Endothelial cell (in vitro differentiated cells): ENCODE data around the gene TMEM242. TPM values are rescaled to one million over a fixed set of nuclear protein-coding genes. Genes with fewer than 3 reads are reported as not detected.

Experiments
- DNase-seq: peaks from one replicate; pipeline ENCODE4 v3.0.0; 2021; ENCODE audit warnings: low spot score
- H3K27ac Mint-ChIP-seq: one replicate; pipeline ENCODE4 v1.8.0; 2021; ENCODE audit warnings: mixed read lengths, inconsistent platforms; ENCODE audit not compliant: unreplicated experiment
- H3K27me3 Mint-ChIP-seq: one replicate; pipeline ENCODE4 v1.8.0; 2021; ENCODE audit warnings: mild to moderate bottlenecking, moderate library complexity, mixed read lengths, inconsistent platforms; ENCODE audit not compliant: unreplicated experiment
- H3K36me3 Mint-ChIP-seq: one replicate; pipeline ENCODE4 v1.8.0; 2021; ENCODE audit warnings: mild to moderate bottlenecking, low read depth, mixed read lengths, inconsistent platforms; ENCODE audit not compliant: unreplicated experiment
- H3K4me1 Mint-ChIP-seq: one replicate; pipeline ENCODE4 v1.8.0; 2021; ENCODE audit warnings: mild to moderate bottlenecking, mixed read lengths, inconsistent platforms; ENCODE audit not compliant: unreplicated experiment
- H3K4me3 Mint-ChIP-seq: one replicate; pipeline ENCODE4 v1.8.0; 2021; ENCODE audit warnings: mild to moderate bottlenecking, mixed read lengths, inconsistent platforms; ENCODE audit not compliant: unreplicated experiment
- H3K9me3 Mint-ChIP-seq: one replicate; pipeline ENCODE4 v1.8.0; 2021; ENCODE audit warnings: mixed read lengths, inconsistent platforms; ENCODE audit not compliant: unreplicated experiment
- CTCF ChIP-seq: fragments of 200-600 bp; sonication (generic); IDR thresholded peaks from one replicate; pipeline ENCODE4 v1.5.0; 2021; ENCODE audit warnings: antibody characterized with exemption; ENCODE audit not compliant: unreplicated experiment
- total RNA-seq: library from RNA; stranded (reverse); fragmentation: NEBNext Ultra II Directional; extraction: Animal tissue kit (Norgen Biotek cat#: 25700); gene quantifications from one replicate; pipeline ENCODE4 v1.2.1, GENCODE V29; 2021; ENCODE audit not compliant: unreplicated experiment

Gene TMEM242
- total RNA-seq, 1 donor from 2014 or later = 10.8 TPM

GRCh38 chr6:157288575-157288974 is 34.7 kb downstream of the TMEM242 start:
- DNase-seq = no peak
- Mint-ChIP-seq H3K4me3 (no peak overlapping the region), H3K36me3 (peaks cover 13% of the 10 kb centered on the region), H3K27me3 (peaks cover 10% of the 10 kb centered on the region), H3K27ac (no peak overlapping the region), H3K4me1 (peaks cover 34% of the 10 kb centered on the region), H3K9me3 (no peaks in the 10 kb centered on the region)
- no peak for TF ChIP-seq CTCF

GRCh38 chr6:157287923-157288322 is 35.4 kb downstream of the TMEM242 start:
- Mint-ChIP-seq H3K4me1 (peaks cover 34% of the 10 kb centered on the region), H3K9me3 (no peaks in the 10 kb centered on the region), H3K36me3 (peaks cover 13% of the 10 kb centered on the region), H3K4me3 (no peak overlapping the region), H3K27ac (no peak overlapping the region), H3K27me3 (peaks cover 10% of the 10 kb centered on the region)
- DNase-seq = no peak
- TF ChIP-seq CTCF = no peak

- Mint-ChIP-seq H3K4me1 (peaks cover 35% of the 10 kb centered on the region), H3K36me3 (peaks cover 13% of the 10 kb centered on the region), H3K9me3 (no peaks in the 10 kb centered on the region), H3K27me3 (peaks cover 10% of the 10 kb centered on the region), H3K27ac (no peak overlapping the region), H3K4me3 (no peak overlapping the region)
- no peak for TF ChIP-seq CTCF
- no peak for DNase-seq
Measured at GRCh38 chr6:157287247-157287850, 36.0 kb downstream of the TMEM242 start.

- TF ChIP-seq CTCF = no peak
- Mint-ChIP-seq H3K4me3 (peak overlapping the region; percentile 21), H3K27ac (no peak overlapping the region), H3K36me3 (peaks cover 13% of the 10 kb centered on the region), H3K4me1 (peaks cover 18% of the 10 kb centered on the region), H3K9me3 (no peaks in the 10 kb centered on the region), H3K27me3 (peaks cover 10% of the 10 kb centered on the region)
- DNase-seq = no peak
Measured at GRCh38 chr6:157285422-157285779, 37.9 kb downstream of the TMEM242 start.

- H3K36me3 Mint-ChIP-seq = peaks cover 9% of the 10 kb centered on the region
- no peaks in the 10 kb centered on the region for H3K9me3 Mint-ChIP-seq
- no peak overlapping the region for H3K27ac Mint-ChIP-seq
- DNase-seq = no peak
- no peak overlapping the region for H3K4me3 Mint-ChIP-seq
- peaks cover 12% of the 10 kb centered on the region for H3K4me1 Mint-ChIP-seq
- TF ChIP-seq CTCF = no peak
- H3K27me3 Mint-ChIP-seq = peaks cover 10% of the 10 kb centered on the region
Measured at GRCh38 chr6:157284738-157285421, 38.4 kb downstream of the TMEM242 start.
